TTC549 (cell line): ENCODE measurements around the gene WDFY2.

Experiments
- FAIRE-seq: peaks from 2 replicates; lab custom pipeline; 2012; peaks lifted over from hg19 to GRCh38; lab: Jason Lieb, UNC

Gene WDFY2

DNA sequence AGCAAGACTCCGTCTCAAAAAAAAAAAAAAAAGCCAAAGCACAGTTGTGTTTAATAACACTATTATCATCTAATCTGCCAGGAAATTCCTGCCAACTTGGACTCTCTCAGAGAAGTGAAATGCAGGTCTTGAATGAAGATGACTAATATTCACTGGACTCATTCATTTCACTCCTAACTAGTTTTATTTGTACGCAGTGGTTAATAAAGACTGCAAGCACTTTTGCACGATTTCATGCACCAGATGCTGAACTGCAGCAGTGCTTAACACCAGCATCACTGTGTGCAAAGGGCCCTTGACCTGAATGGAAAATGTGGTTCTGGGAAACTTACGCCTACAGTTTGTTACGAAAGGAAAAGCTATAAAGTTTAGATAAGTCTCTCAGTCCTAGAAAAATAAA lies 156.4 kb downstream of the WDFY2 start:
- FAIRE-seq = no peak

DNA sequence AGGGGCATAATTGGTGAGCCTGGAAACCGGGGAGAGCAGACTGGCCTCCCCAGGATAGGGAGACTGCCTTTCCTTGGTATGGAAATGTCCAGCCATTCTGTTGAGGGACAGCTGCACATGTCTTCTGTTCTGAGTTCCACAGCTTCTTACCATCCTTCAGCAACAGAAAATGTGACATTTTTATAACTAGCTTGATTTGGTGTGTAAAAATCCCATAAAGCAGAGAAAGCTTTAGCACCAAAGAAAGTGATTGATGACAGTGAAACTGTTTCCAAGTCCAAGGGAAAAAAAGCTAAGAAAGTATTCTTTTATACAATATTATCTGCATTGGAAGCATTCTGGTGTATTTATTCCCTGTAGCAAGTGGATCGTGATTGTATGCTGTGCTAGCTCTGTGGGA lies 157.8 kb downstream of the WDFY2 start:
- FAIRE-seq = no peak

DNA sequence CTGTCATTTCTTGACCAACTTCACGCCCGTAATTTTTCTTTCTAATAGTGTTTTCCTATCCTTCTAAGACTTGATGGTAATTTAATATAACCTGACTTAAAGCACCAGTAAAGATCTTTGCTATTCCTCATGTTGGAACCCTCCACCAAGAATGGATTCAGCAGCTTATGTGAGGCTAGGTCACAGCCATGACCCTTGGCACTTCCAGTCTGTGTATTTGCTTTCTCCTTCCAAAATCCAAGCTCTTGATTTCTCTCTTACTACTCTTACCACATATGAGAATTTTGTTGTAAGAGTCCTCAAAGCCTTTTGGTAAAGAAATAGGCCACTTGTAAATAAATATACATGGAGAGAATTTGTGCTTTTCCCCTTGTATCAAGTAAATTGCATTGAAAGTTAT lies 158.3 kb downstream of the WDFY2 start:
- no peak for FAIRE-seq

DNA sequence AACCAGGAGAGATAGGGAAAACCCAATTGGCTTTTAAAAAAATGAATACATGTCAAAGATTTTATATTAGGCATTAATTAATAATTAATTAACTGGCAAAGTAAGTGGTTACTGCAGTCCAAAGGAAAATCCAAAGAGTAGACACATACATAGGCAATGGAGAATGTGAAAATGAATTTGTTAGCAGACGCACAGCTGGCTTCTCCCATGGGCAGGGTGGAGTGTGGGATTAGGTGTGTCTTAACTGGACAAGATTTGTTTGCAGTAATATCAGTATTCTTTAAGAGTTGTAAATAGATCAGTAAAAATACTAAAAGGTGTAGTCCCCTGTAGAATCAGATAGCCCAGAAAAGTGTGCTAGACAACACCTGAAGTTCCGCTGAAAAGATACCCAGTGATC lies 161.0 kb downstream of the WDFY2 start:
- FAIRE-seq = no peak

GRCh38 chr13:51746802-51747201 lies 162.5 kb downstream of the WDFY2 start:
- FAIRE-seq = no peak

GRCh38 chr13:51747438-51748434 lies 163.5 kb downstream of the WDFY2 start:
- FAIRE-seq = no peak

GRCh38 chr13:51756651-51757050 lies 172.4 kb downstream of the WDFY2 start:
- no peak for FAIRE-seq

- no peak for FAIRE-seq
Observed at GRCh38 chr13:51758691-51759090, 174.4 kb downstream of the WDFY2 start.

GRCh38 chr13:51759240-51759639 lies 175.0 kb downstream of the WDFY2 start:
- no peak for FAIRE-seq

DNA sequence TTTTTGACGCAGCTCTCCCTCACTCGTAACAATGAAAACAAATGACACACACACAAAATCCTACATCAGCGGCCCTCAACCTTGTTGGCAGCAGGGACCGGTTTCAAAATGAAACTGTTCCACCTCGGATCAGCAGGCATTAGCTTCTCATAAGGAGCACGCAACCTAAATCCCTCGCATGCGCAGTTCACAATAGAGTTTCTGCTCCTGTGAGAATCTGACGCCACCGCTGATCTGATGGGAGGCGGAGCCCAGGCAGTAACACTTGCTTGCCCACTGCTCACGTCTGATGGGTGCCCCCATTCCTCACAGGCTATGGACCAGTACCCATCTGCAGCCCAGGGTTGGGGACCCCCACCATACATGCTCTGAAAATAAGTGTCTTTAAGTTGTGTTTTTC lies 176.3 kb downstream of the WDFY2 start:
- FAIRE-seq = no peak

DNA sequence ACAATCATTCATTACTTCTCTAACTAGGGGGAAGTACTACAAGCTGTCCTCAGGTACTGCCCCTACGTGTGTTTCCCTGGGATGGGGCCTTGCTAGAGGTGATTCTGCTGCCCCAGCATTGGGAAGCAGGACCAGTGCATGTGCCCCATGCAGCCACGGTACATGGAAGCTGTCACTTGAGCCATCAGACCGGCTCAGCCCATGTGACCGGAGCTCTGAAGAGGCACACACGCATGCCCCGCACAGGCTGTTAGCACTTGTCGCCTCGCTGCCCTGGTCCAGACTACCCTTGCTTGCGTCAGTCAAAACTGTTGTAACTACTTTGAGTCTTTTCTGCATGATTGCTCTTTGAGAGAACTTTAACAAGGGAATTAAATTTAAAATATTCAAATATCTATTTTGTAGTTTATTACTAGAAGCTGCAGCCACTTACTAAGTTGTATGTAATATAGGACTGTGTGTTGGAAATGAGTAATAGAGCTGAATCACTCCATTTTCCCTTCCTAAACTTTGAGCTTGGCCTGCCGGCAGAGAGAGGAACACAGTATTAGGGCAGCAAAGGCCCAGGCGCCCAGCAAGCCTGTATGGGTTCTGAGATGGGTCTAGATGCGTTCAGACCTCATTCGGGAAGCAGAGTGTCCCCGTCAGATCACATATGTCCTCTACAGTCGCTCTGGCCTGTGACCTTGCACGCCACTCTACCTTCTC lies 177.5 kb downstream of the WDFY2 start:
- no peak for FAIRE-seq

GRCh38 chr13:51763486-51763885 lies 179.2 kb downstream of the WDFY2 start:
- FAIRE-seq = no peak

- no peak for FAIRE-seq
Observed at GRCh38 chr13:51764184-51765141, 180.2 kb downstream of the WDFY2 start.

GRCh38 chr13:51765142-51765515 lies 180.9 kb downstream of the WDFY2 start:
- FAIRE-seq = no peak

GRCh38 chr13:51767100-51767499 lies 182.8 kb downstream of the WDFY2 start:
- FAIRE-seq = no peak

- no peak for FAIRE-seq
Observed at GRCh38 chr13:51768378-51768921, 184.2 kb downstream of the WDFY2 start.

DNA sequence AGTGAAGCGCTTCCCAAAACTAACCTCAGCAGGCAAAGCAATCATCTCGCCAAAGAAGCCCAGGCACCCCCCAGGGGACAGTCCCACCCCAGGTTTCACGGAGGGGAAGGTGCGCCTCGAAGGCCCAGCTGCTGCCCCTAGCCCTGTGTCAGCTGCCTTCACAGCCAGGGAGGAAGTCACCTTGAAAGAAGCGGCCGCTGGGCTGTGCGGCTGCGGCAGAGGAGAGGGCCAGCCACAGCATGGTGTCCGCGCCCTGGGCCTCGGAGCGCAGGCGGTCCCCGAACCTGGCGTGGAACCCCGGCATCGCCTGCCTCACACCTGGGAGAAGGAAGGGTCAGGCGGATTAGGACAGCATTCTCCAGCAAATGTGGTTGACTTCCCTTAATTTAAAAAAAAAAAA lies 184.7 kb downstream of the WDFY2 start:
- FAIRE-seq = no peak

GRCh38 chr13:51769455-51770127 lies 185.3 kb downstream of the WDFY2 start:
- no peak for FAIRE-seq

- no peak for FAIRE-seq
Observed at GRCh38 chr13:51770160-51770559, 185.9 kb downstream of the WDFY2 start.

DNA sequence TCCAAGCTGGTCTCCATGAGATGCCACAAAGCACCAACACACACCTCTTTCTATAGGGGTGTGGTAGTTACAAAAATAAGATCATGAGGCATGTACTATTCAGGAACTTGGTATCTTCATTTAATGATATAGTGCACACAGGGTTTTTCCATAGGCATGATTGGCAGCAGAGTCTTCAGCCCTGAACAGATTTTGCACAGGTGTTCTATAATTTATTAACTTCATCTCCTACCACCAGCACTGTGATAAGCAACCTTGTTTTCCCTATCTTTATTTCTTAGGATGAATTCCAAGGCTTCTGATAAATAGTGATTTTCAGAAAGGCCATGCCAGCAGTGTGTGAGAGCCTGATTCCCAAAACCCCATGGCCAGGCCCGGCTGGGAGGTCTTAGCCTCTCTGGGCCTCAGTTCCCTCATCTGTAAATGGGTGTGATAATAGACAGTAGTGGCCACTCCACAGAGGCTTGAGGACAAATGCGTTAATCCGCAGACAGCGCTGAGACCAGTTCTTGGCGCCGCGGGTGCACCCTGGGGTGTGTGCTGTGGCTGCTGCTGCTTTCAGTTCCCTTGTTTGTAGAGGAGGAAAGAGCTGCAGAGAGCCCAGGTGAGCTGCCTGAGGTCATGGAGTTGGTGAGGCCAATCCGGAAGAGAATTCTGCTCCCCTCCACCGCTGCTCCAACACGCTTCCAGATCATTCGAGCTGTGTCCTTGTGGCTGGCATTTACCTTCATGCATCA lies 186.6 kb downstream of the WDFY2 start:
- FAIRE-seq = no peak
